CD1c-positive myeloid dendritic cell (primary cell): ENCODE results near the gene L1CAM.

Source experiments
- DNase-seq: peaks from one replicate; pipeline ENCODE4 v3.0.0-alpha.2; 2016; ENCODE audit errors: extremely low spot score

L1CAM gene

GRCh38 chrX:153864561-153865320 is 21.2 kb downstream of the L1CAM start:
- DNase-seq: no peak

- DNase-seq: no peak
These were observed 21.9 kb downstream of the L1CAM start for GRCh38 chrX:153864101-153864500.

- DNase-seq: no peak
These were observed 22.6 kb downstream of the L1CAM start for GRCh38 chrX:153863251-153863991.

- DNase-seq: no peak
These were observed 23.4 kb downstream of the L1CAM start for GRCh38 chrX:153862369-153863250.

- DNase-seq: no peak
These were observed 24.2 kb downstream of the L1CAM start for GRCh38 chrX:153861733-153862310.

GRCh38 chrX:153861151-153861550 is 24.8 kb downstream of the L1CAM start:
- no peak for DNase-seq

- no peak for DNase-seq
These were observed 28.5 kb downstream of the L1CAM start for GRCh38 chrX:153857348-153857903.

GRCh38 chrX:153854702-153855101 is 31.3 kb downstream of the L1CAM start:
- DNase-seq: no peak

GRCh38 chrX:153853902-153854267 is 32.1 kb downstream of the L1CAM start:
- no peak for DNase-seq

GRCh38 chrX:153853180-153853901 is 32.6 kb downstream of the L1CAM start:
- no peak for DNase-seq

- no peak for DNase-seq
These were observed 34.0 kb downstream of the L1CAM start for GRCh38 chrX:153851981-153852380.

GRCh38 chrX:153848325-153848724 is 37.6 kb downstream of the L1CAM start:
- DNase-seq: no peak

- DNase-seq: no peak
These were observed 40.1 kb downstream of the L1CAM start for GRCh38 chrX:153845842-153846241.

GRCh38 chrX:153845195-153845594 is 40.8 kb downstream of the L1CAM start:
- DNase-seq: no peak

GRCh38 chrX:153844509-153845082 is 41.4 kb downstream of the L1CAM start:
- no peak for DNase-seq

- no peak for DNase-seq
These were observed 49.1 kb downstream of the L1CAM start for GRCh38 chrX:153836921-153837320.

GRCh38 chrX:153832728-153833127 is 53.2 kb downstream of the L1CAM start:
- DNase-seq: no peak

- DNase-seq: peak; percentile 2
These were observed 54.4 kb downstream of the L1CAM start for GRCh38 chrX:153831429-153832150.

GRCh38 chrX:153830640-153831428 is 55.1 kb downstream of the L1CAM start:
- no peak for DNase-seq
